Type B pancreatic cell (in vitro differentiated cells): ENCODE measurements around the gene SQOR. TPM values are rescaled to one million over a fixed set of nuclear protein-coding genes. Genes with fewer than 3 reads are reported as not detected.
A peak's percentile ranks its signal among the peaks of the same experiment; 100 is the strongest.

Experiments used
- DNase-seq: peaks from one replicate; pipeline ENCODE4 v3.0.0; 2021; ENCODE audit warnings: mixed read lengths; ENCODE audit not compliant: unreplicated experiment; ENCODE audit errors: extremely low spot score
- H3K27ac Mint-ChIP-seq: 2 replicates; pipeline ENCODE4 v1.8.0; 2021; ENCODE audit warnings: mild to moderate bottlenecking, mixed read lengths
- H3K27me3 Mint-ChIP-seq: 2 replicates; pipeline ENCODE4 v1.8.0; 2021; ENCODE audit warnings: mixed read lengths
- H3K36me3 Mint-ChIP-seq: 2 replicates; pipeline ENCODE4 v1.8.0; 2021; ENCODE audit warnings: mixed read lengths
- H3K4me1 Mint-ChIP-seq: one replicate; pipeline ENCODE4 v1.8.0; 2021; ENCODE audit warnings: mixed read lengths; ENCODE audit not compliant: unreplicated experiment
- H3K4me3 Mint-ChIP-seq: 2 replicates; pipeline ENCODE4 v1.8.0; 2021; ENCODE audit warnings: mild to moderate bottlenecking, mixed read lengths
- H3K9me3 Mint-ChIP-seq: 2 replicates; pipeline ENCODE4 v1.8.0; 2021; ENCODE audit warnings: mixed read lengths
- CTCF ChIP-seq: fragments of 200-600 bp; sonication (generic); conservative IDR thresholded peaks from 2 replicates; pipeline ENCODE4 v1.5.0; 2021; ENCODE audit warnings: antibody characterized with exemption, mild to moderate bottlenecking
- total RNA-seq: library from RNA; stranded (reverse); gene quantifications from 2 replicates; pipeline ENCODE4 v1.2.1, GENCODE V29; 2021; ENCODE audit warnings: low replicate concordance

SQOR gene
- total RNA-seq, 1 donor from 2014 or later: 6.7 TPM

- TF ChIP-seq CTCF: no peak
- DNase-seq: no peak
- H3K27me3 Mint-ChIP-seq: no peaks in the 10 kb centered on the region
- H3K9me3 Mint-ChIP-seq: no peaks in the 10 kb centered on the region
- no peak overlapping the region for H3K4me3 Mint-ChIP-seq
- peaks cover 19% of the 10 kb centered on the region for H3K36me3 Mint-ChIP-seq
- no peak overlapping the region for H3K27ac Mint-ChIP-seq
- H3K4me1 Mint-ChIP-seq: no peaks in the 10 kb centered on the region
Observed at GRCh38 chr15:45603881-45604280, 30.9 kb upstream of the SQOR start.

GRCh38 chr15:45604326-45604725 lies 30.5 kb upstream of the SQOR start:
- no peak overlapping the region for H3K4me3 Mint-ChIP-seq
- no peaks in the 10 kb centered on the region for H3K9me3 Mint-ChIP-seq
- no peaks in the 10 kb centered on the region for H3K4me1 Mint-ChIP-seq
- no peak for DNase-seq
- H3K27me3 Mint-ChIP-seq: no peaks in the 10 kb centered on the region
- H3K36me3 Mint-ChIP-seq: peaks cover 19% of the 10 kb centered on the region
- TF ChIP-seq CTCF: no peak
- H3K27ac Mint-ChIP-seq: no peak overlapping the region

- no peak overlapping the region for H3K4me3 Mint-ChIP-seq
Observed at GRCh38 chr15:45606413-45606812, 28.4 kb upstream of the SQOR start.

GRCh38 chr15:45606841-45607240 lies 28.0 kb upstream of the SQOR start:
- Mint-ChIP-seq H3K9me3 (no peaks in the 10 kb centered on the region), H3K36me3 (peaks cover 11% of the 10 kb centered on the region), H3K27me3 (no peaks in the 10 kb centered on the region), H3K4me3 (no peak overlapping the region), H3K4me1 (no peaks in the 10 kb centered on the region), H3K27ac (no peak overlapping the region)
- TF ChIP-seq CTCF: no peak
- DNase-seq: no peak

More at GRCh38 chr15:45606413-45606812, 28.4 kb upstream of the SQOR start:
- no peak for TF ChIP-seq CTCF
- no peak for DNase-seq
- Mint-ChIP-seq H3K36me3 (peaks cover 12% of the 10 kb centered on the region), H3K27ac (no peak overlapping the region), H3K27me3 (no peaks in the 10 kb centered on the region), H3K4me1 (no peaks in the 10 kb centered on the region), H3K9me3 (no peaks in the 10 kb centered on the region)

GRCh38 chr15:45611305-45611704 lies 23.5 kb upstream of the SQOR start:
- no peak overlapping the region for H3K4me3 Mint-ChIP-seq
- no peaks in the 10 kb centered on the region for H3K27me3 Mint-ChIP-seq
- no peaks in the 10 kb centered on the region for H3K9me3 Mint-ChIP-seq
- TF ChIP-seq CTCF: peak; percentile 68
- H3K36me3 Mint-ChIP-seq: peaks cover 6% of the 10 kb centered on the region
- no peaks in the 10 kb centered on the region for H3K4me1 Mint-ChIP-seq
- no peak overlapping the region for H3K27ac Mint-ChIP-seq
- DNase-seq: no peak
